NB4 (cell line): ENCODE data around the gene TMC2.

Source experiments
- MAX ChIP-seq: IDR thresholded peaks from 2 replicates; pipeline ENCODE4 v1.6.1; 2011; ENCODE audit warnings: low read depth, low read length
- POLR2A ChIP-seq: IDR thresholded peaks from 2 replicates; pipeline ENCODE4 v1.6.1; 2011; ENCODE audit warnings: mild to moderate bottlenecking; ENCODE audit not compliant: insufficient read length; ENCODE audit errors: extremely low read depth
- TF ChIP-seq, protein P1 (sequence below): IDR thresholded peaks from one replicate; pipeline ENCODE4 v1.5.1; 2012; ENCODE audit warnings: low read depth, low read length

DNA sequence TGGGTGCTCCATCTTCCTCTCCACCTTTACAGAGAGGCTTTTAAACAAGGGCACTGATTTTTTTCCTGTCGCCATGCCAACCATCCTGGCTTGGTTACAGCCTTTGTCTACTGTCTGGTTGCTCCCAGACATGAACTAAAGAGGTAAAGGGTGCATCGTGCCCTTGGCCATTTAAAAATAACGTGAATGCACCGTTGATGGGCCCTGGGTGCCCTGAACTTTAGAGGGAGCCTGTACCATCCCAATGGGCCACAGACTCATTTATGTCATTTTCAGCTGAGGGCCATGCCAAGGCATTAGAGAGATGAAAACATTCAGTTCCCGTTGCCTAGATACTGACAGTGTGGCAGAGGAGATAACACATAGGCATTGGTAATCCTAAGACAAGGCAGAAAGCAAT is 23.3 kb downstream of the TMC2 start:
- TF ChIP-seq, protein P1, sequence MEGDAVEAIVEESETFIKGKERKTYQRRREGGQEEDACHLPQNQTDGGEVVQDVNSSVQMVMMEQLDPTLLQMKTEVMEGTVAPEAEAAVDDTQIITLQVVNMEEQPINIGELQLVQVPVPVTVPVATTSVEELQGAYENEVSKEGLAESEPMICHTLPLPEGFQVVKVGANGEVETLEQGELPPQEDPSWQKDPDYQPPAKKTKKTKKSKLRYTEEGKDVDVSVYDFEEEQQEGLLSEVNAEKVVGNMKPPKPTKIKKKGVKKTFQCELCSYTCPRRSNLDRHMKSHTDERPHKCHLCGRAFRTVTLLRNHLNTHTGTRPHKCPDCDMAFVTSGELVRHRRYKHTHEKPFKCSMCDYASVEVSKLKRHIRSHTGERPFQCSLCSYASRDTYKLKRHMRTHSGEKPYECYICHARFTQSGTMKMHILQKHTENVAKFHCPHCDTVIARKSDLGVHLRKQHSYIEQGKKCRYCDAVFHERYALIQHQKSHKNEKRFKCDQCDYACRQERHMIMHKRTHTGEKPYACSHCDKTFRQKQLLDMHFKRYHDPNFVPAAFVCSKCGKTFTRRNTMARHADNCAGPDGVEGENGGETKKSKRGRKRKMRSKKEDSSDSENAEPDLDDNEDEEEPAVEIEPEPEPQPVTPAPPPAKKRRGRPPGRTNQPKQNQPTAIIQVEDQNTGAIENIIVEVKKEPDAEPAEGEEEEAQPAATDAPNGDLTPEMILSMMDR: no peak
- TF ChIP-seq POLR2A: no peak
- TF ChIP-seq MAX: no peak
